NCI-H2107 (cell line): ENCODE measurements around the gene CACNA2D2.

Source experiments
- DNase-seq: peaks from one replicate; lab custom pipeline; 2025; lab: John Stamatoyannopoulos, UW

The CACNA2D2 gene

DNA sequence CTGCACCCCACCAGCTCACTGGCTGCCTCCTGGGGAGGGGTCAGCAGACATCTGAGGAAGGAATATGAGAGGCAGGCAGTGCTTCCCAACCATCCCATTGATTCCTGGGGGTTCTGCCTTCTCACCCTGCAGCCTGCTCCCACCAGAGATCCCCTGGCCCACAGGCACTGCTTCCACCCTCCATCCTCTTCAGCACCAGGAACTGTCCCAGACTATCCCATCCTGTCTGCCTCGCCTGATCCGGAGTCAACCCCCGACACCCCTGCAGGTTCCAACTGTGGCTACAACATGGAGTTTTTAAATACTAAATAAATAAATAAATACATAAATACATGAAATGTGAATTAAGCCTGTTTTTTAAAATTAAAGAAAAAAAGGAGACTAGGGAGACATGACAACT lies 43.6 kb downstream of the CACNA2D2 start:
- DNase-seq, result no peak

GRCh38 chr3:50457988-50458387 lies 45.4 kb downstream of the CACNA2D2 start:
- DNase-seq, result no peak

DNA sequence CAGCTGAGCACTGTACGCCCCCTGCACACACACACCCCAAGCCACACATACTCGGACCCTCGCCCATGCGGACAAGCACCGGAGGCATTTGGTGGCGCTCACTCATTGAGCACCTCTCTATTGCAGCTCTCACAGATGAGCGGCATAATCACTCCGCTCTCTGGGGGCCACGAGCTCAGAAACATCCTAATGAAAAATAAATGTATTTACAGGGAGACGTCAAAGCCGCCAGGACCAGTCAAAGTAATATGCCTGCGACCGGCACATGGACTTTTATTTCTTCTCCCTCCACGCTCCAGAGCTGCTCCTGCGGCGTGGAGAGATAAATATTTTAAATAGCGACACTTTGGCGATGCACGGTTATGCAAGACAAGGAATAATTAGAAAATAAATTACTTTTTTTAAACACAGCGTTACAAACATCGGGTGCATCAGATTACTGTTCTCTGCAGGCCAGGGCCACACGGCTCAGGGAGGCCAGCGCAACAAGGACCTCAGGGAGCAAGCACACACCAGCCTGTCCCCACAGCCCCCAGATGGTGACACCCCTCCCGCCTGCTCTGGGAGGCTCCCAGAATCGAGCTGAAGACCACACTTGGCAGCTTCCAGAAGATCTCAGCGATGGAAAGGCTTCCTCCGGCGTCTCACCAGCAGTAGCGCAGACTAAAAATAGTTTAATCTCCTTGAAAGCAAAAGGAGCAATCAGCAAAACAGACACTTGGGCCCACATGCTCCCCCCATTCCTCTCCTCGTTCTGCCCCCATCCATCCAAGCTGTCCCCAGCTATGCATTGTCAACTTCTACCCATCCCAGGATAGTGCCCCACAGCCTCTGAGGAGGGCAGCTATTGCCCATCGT lies 48.0 kb downstream of the CACNA2D2 start:
- DNase-seq, result no peak

DNA sequence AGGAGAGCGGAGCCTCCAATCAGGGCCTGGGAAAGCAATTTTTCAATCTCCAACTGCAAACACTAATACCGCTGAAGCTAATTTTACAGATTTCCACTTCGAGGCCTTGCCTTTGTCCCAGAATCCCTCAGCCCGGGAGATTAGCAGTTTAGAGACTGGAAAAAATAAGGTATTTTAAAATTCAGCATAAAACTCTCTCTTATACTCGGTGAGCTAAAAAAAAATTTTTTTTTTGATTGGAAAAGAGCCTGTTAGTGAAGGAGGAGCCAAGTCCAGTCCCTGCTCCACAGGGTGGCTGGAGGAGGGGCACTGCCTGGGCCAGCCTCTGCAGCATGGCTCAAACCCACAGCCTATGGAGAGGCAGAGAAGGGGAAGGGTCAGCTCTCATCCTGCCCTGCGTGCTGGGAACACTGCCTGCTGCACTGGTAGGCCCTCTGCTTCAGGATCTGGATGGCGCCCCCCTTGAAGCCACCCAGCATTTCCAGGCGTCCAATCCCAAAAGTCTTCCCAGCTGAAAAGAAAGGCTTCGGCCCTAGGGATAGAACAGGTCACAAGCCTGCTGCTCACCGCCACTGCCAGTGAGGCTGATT lies 48.9 kb downstream of the CACNA2D2 start:
- no peak for DNase-seq

- DNase-seq, result no peak
Observed at GRCh38 chr3:50453907-50454306, 49.5 kb downstream of the CACNA2D2 start.

- no peak for DNase-seq
Observed at GRCh38 chr3:50450209-50450921, 53.1 kb downstream of the CACNA2D2 start.

- DNase-seq, result no peak
Observed at GRCh38 chr3:50448752-50449539, 54.5 kb downstream of the CACNA2D2 start.

DNA sequence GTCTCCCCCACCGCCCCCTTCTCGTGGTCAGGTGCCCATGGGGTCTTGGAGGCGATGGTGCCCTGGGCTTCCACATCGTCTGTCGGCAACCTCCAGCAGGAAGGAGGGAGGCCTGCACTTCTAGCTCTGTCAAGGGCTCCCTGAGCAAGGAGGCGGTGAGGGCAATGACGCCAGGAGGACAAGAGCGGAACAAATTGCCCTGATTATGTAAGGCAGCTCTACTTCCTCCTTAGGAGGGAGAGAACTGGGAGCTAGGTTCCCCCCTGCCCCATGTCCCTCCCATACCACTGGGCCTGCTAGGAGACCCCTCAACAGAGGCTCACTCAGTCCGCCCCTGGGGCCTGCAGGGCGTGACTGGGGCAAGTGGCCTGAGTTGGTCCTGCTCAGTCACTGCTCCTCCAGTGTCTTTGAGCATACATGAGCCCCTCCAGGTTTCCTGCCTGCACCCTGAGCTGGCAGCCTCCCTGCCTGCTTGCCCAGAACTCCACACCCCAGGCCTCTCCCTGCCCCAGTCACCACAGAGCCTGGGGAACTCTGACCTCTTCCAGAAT lies 56.1 kb downstream of the CACNA2D2 start:
- no peak for DNase-seq

- no peak for DNase-seq
Observed at GRCh38 chr3:50445919-50446318, 57.5 kb downstream of the CACNA2D2 start.

DNA sequence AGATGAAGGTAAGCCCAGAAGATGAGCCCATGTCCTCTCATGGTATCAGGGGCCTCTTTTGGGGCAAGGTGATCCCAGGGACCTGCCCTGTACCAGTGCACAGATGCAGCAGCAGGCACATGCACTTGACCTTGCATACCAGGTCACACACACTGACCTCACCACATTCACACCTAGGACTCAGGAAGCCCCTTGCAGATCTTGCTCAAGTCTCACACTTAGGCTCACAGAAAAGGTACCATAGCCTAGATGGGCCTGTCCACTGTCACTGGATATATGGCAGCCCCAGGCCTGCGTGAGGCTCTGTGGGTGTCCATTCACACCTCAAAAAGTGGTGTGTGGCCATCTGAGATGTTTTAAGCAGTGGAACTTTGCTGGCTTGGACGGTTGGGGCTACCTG lies 58.7 kb downstream of the CACNA2D2 start:
- DNase-seq, result no peak

- DNase-seq, result no peak
Observed at GRCh38 chr3:50444213-50444612, 59.2 kb downstream of the CACNA2D2 start.

GRCh38 chr3:50442945-50443579 lies 60.4 kb downstream of the CACNA2D2 start:
- DNase-seq, result no peak

GRCh38 chr3:50441424-50442217 lies 61.8 kb downstream of the CACNA2D2 start:
- no peak for DNase-seq

GRCh38 chr3:50436114-50436674 lies 67.2 kb downstream of the CACNA2D2 start:
- DNase-seq, result no peak

- DNase-seq, result no peak
Observed at GRCh38 chr3:50435371-50436113, 67.9 kb downstream of the CACNA2D2 start.

DNA sequence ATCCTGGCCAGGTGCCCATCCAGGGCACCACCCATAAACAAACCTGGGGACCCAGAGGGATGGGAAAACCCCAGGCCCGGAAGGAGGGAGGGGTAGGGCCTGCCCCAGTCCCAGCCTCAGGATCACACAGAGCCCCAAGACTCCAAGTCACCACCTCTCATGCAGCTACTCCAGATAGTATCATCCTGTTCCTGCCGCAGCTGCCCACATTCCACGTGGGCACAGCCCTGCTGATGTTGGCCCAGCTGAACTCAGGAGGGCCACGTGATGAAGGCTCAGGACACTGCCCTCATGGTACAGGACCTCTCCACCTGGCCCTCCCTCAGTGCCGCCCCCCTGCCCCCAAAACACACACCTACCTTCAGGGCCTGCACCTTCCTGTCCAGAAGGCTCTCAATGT lies 69.5 kb downstream of the CACNA2D2 start:
- no peak for DNase-seq

DNA sequence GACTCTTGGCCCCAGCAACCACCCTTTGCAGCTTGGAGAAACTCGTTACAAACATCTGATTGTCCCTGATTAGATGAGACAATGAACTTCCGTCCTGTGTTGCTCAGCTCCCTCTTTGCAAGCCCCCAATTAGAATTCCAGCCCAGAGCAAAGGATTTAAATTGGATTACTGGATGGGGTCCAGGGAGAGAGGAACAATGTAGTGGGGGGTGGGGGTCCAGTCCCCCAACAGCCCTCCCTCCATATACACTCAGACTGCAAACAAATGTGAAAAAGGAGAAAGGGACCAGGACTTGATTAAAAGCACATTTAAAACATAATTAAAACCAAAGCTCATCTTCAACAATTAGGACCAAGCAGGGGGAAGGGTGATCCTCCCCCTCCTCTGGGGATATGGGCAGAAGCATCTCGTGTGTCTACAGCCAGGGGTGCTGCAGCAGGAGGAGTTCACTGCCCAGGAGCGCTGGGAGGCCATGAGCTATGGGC lies 72.4 kb downstream of the CACNA2D2 start:
- no peak for DNase-seq

GRCh38 chr3:50430191-50430590 lies 73.2 kb downstream of the CACNA2D2 start:
- no peak for DNase-seq

DNA sequence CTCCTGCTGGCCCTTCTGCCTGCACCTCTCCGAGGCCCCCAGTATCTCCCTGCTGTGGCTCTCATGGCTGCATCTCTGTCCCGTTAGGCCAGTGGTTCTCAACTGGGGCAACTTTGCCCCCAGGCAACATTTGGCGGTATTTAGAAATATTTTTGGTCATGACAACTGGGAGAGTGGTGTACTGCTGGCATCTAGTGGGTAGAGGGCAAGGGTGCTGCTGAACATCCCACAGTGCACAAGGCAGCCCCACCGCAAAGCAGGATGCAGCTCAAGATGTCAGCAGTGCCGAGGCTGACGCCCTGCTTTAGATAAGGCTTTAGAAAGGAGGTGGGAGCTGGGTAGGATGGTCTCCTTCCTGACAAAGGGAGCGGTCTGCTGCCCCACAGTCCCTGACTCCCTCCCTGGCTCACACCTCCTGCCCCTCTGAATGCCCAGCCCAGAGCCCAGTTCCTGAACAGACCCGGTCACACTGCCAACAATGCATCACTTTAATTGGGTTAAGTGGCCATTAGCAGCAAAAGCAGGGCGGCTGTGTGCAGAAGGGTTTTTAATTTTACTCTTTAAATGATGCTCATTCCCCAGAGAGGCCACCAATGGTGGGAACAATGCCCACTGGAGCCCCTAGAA lies 75.3 kb downstream of the CACNA2D2 start:
- DNase-seq, result no peak
